ENCODE measurements around the gene ZNF500.

The ZNF500 gene

GRCh38 chr16:4766875-4767628 lies at the start of gene ZNF500:
ZNF500 (minus strand) TSS chr16:4767162; CDS start chr16:4765978, 1,184 bp downstream.
- DNase-seq (ENCODE audit: low read depth): peak; percentile 74

- no peak for DNase-seq (ENCODE audit: low read depth)
Observed at GRCh38 chr16:4814542-4815173, 47.7 kb upstream of the ZNF500 start.

GRCh38 chr16:4814046-4814445 lies 47.1 kb upstream of the ZNF500 start:
- no peak for DNase-seq (ENCODE audit: low read depth)

GRCh38 chr16:4813251-4814003 lies 46.5 kb upstream of the ZNF500 start:
- DNase-seq (ENCODE audit: low read depth): no peak

- no peak for DNase-seq (ENCODE audit: low read depth)
Observed at GRCh38 chr16:4811773-4812172, 44.8 kb upstream of the ZNF500 start.

GRCh38 chr16:4811242-4811641 lies 44.3 kb upstream of the ZNF500 start:
- DNase-seq (ENCODE audit: low read depth): no peak

- no peak for DNase-seq (ENCODE audit: low read depth)
Observed at GRCh38 chr16:4806280-4806679, 39.3 kb upstream of the ZNF500 start.

GRCh38 chr16:4805231-4805630 lies 38.3 kb upstream of the ZNF500 start:
- no peak for DNase-seq (ENCODE audit: low read depth)

GRCh38 chr16:4803898-4804762 lies 37.2 kb upstream of the ZNF500 start:
- DNase-seq (ENCODE audit: low read depth): no peak

- no peak for DNase-seq (ENCODE audit: low read depth)
Observed at GRCh38 chr16:4803401-4803844, 36.5 kb upstream of the ZNF500 start.

GRCh38 chr16:4802659-4803287 lies 35.8 kb upstream of the ZNF500 start:
- DNase-seq (ENCODE audit: low read depth): peak; percentile 70

GRCh38 chr16:4801962-4802658 lies 35.1 kb upstream of the ZNF500 start, which contains the start of gene ROGDI:
ROGDI (minus strand) TSS chr16:4802633; CDS start chr16:4802571, 62 bp downstream.
- DNase-seq (ENCODE audit: low read depth): peak; percentile 10

GRCh38 chr16:4801051-4801961 lies 34.3 kb upstream of the ZNF500 start:
- DNase-seq (ENCODE audit: low read depth): no peak

- DNase-seq (ENCODE audit: low read depth): no peak
Observed at GRCh38 chr16:4800290-4801041, 33.5 kb upstream of the ZNF500 start.

GRCh38 chr16:4799171-4799855 lies 32.4 kb upstream of the ZNF500 start:
- no peak for DNase-seq (ENCODE audit: low read depth)

- no peak for DNase-seq (ENCODE audit: low read depth)
Observed at GRCh38 chr16:4798456-4798855, 31.5 kb upstream of the ZNF500 start.

GRCh38 chr16:4797805-4798252 lies 30.9 kb upstream of the ZNF500 start:
- no peak for DNase-seq (ENCODE audit: low read depth)
